Measurements from ENCODE around the gene WNT3A.

DNA sequence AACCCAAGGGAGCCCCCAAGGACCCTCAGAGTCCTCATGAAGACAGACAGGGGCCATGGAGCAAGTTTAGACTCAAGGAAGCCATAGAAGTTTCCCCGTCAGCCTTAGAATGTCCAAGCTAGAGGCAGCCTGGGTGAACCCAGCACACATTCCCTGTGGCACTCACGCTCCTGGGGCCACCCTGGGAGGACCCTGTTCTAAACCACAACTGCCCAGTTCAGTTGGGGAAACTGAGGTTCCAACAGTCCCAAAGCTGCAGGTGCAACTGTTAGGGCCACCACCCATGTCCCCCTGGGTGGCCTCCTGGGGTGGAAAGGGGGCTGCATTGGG is 9.3 kb downstream of the WNT3A start:
- no peak for TF ChIP-seq ZNF561 (tag by site-specific recombination; IDR thresholded peaks at IDR 0.05; ENCODE audit: borderline replicate concordance)
- no peak for TF ChIP-seq TCF7L2 (IDR thresholded peaks at IDR 0.05; ENCODE audit: borderline replicate concordance, low read depth, low read length)
- TF ChIP-seq, protein P1, sequence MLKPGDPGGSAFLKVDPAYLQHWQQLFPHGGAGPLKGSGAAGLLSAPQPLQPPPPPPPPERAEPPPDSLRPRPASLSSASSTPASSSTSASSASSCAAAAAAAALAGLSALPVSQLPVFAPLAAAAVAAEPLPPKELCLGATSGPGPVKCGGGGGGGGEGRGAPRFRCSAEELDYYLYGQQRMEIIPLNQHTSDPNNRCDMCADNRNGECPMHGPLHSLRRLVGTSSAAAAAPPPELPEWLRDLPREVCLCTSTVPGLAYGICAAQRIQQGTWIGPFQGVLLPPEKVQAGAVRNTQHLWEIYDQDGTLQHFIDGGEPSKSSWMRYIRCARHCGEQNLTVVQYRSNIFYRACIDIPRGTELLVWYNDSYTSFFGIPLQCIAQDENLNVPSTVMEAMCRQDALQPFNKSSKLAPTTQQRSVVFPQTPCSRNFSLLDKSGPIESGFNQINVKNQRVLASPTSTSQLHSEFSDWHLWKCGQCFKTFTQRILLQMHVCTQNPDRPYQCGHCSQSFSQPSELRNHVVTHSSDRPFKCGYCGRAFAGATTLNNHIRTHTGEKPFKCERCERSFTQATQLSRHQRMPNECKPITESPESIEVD (tag by site-specific recombination; IDR thresholded peaks at IDR 0.05) = no peak
- TF ChIP-seq ZNF549 (tag by site-specific recombination; IDR thresholded peaks at IDR 0.05) = no peak
- TF ChIP-seq, protein P2, sequence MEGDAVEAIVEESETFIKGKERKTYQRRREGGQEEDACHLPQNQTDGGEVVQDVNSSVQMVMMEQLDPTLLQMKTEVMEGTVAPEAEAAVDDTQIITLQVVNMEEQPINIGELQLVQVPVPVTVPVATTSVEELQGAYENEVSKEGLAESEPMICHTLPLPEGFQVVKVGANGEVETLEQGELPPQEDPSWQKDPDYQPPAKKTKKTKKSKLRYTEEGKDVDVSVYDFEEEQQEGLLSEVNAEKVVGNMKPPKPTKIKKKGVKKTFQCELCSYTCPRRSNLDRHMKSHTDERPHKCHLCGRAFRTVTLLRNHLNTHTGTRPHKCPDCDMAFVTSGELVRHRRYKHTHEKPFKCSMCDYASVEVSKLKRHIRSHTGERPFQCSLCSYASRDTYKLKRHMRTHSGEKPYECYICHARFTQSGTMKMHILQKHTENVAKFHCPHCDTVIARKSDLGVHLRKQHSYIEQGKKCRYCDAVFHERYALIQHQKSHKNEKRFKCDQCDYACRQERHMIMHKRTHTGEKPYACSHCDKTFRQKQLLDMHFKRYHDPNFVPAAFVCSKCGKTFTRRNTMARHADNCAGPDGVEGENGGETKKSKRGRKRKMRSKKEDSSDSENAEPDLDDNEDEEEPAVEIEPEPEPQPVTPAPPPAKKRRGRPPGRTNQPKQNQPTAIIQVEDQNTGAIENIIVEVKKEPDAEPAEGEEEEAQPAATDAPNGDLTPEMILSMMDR (tag by site-specific recombination; IDR thresholded peaks at IDR 0.05) = no peak
- TF ChIP-seq, protein P3, sequence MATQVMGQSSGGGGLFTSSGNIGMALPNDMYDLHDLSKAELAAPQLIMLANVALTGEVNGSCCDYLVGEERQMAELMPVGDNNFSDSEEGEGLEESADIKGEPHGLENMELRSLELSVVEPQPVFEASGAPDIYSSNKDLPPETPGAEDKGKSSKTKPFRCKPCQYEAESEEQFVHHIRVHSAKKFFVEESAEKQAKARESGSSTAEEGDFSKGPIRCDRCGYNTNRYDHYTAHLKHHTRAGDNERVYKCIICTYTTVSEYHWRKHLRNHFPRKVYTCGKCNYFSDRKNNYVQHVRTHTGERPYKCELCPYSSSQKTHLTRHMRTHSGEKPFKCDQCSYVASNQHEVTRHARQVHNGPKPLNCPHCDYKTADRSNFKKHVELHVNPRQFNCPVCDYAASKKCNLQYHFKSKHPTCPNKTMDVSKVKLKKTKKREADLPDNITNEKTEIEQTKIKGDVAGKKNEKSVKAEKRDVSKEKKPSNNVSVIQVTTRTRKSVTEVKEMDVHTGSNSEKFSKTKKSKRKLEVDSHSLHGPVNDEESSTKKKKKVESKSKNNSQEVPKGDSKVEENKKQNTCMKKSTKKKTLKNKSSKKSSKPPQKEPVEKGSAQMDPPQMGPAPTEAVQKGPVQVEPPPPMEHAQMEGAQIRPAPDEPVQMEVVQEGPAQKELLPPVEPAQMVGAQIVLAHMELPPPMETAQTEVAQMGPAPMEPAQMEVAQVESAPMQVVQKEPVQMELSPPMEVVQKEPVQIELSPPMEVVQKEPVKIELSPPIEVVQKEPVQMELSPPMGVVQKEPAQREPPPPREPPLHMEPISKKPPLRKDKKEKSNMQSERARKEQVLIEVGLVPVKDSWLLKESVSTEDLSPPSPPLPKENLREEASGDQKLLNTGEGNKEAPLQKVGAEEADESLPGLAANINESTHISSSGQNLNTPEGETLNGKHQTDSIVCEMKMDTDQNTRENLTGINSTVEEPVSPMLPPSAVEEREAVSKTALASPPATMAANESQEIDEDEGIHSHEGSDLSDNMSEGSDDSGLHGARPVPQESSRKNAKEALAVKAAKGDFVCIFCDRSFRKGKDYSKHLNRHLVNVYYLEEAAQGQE (tag by site-specific recombination; IDR thresholded peaks at IDR 0.05) = no peak
- TF ChIP-seq MEIS1 (CRISPR knock-in tag; IDR thresholded peaks at IDR 0.05; ENCODE audit: borderline replicate concordance) = no peak
- no peak for TF ChIP-seq ZNF394 (tag by site-specific recombination; IDR thresholded peaks at IDR 0.05; ENCODE audit: borderline replicate concordance)
- TF ChIP-seq ZNF639 (tag by site-specific recombination; IDR thresholded peaks at IDR 0.05) = no peak
- TF ChIP-seq ZNF10 (tag by site-specific recombination; IDR thresholded peaks at IDR 0.05) = no peak
